ENCODE results near the gene ANO1. TPM values are rescaled to one million over a fixed set of nuclear protein-coding genes. Genes with fewer than 3 reads are reported as not detected.

The ANO1 gene
- total RNA-seq, 1 donor from 2014 or later, result 75.5 TPM

DNA sequence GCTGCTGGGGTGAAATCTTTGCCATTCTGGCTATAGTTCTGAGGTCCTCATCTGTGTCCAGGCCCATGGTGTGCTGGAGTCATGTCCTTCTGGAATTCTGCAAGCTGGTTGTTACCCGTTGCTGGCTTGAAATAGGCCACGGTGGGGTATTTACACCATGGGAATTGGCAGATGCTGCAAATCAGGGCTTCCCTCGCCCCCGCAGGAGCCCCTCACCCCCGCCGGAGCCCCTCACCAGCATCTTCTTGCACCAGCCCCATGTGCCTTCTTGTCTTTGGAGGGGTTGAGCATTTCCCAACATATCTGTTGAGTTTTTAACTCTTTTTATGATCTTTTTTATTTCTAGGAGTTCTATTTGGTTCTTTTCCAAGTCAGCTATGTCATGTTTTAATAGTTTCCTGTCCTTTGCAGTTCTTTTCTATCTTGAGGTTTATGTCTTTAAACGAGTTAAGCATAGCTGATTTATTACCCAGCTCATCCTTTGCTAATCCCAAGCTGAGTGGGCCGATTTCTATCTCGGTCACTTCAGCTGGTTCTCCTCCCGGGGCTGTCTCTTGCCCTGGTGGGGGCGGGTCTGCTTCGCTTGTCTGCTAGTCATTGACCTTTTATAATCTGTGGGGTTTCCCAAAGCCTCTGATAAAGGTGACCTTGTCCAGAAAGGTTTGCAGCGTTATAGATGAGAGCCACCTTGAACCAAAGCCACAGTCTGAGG lies 17.6 kb downstream of the ANO1 start:
- DNase-seq (ENCODE audit: low spot score), result no peak

DNA sequence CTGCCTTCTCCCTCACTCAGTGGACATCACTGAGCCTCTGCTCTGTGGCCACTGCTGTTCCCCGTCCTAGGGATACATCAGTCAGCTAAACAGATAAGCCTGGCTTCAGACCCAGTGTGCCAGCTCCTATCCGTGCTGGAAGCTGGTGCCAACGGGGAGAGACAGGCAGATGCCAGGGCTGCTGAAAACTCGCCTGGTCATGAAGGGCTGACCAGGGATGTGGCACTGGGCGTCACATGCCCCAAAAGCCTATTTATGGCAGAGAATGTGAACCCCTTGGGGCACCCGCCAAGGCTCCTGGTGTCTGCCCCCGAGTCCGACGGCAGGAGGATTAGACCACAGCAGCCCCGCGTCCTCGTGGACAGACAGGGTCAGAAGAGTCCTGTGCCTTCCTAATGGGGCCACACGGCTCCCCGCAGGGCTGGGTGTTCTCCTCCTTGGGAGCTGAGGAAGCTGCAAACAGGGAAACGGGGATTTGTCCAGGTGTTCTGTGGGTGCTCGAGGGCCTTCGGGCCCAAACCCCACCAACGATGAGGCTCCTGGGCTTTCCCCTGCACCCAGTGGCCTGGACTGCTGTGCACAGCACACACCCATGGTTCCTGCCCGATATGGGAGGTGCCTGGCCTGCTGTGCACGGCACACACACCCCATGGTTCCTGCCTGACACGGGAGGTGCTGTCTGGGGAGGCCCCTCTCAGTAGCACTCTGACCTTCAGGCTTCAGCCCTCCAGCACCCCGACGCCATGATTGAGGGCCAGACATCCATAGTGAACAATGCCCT lies 19.9 kb downstream of the ANO1 start:
- DNase-seq (ENCODE audit: low spot score), result no peak

DNA sequence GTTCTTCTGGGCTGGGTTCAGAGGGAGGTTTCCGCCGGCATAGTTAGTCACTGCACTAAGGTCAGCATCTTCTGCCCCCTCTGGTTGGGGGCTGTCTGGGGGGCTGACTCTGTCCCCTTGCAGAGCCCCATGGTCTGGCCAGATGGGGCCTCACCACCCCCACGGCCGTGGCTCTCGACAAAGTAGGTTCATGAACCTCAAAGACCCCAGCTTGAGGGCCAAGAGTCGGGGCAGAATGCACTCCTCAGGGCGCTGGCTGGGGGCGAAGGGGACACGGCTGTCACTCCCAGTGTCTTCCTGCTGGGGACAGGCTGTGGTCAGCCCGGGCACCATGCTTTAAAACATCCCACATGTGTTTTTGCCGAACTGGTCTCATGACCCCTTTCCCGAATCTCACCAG lies 20.8 kb downstream of the ANO1 start:
- DNase-seq (ENCODE audit: low spot score), result no peak

DNA sequence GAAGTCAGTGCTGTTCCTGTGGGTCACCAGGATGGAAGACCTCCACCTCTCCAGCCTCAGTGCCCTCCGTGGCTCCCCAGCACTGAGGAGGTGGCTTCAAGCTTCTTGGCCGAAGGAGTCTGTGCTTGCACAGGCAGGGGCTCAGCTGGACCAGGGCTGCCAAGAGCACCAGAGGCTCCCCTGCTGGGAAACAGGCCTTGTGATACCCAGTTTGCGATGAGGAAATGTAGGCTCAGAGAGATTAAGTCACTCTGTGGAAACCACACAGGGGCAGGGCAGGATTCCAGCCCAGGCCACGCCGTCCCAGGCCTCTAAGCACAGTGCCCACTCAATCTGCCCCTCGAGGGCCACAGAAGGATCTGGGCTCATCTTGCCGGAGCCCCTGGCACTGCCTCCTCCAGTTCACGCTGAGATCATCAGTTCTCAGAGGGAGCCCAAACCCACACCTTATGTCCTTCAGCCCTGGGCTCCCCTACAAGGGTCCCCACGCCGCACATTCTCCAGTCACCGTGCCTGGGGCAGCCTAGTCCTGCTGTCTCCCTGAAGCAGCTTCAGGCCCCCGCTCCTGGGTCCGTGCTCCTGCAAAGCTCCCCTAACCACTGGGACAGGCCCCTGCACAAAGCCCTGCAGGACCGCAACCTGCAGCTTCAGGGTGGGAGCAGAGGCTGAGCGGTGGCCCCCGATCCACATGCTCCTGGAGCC lies 21.6 kb downstream of the ANO1 start:
- DNase-seq (ENCODE audit: low spot score), result no peak

DNA sequence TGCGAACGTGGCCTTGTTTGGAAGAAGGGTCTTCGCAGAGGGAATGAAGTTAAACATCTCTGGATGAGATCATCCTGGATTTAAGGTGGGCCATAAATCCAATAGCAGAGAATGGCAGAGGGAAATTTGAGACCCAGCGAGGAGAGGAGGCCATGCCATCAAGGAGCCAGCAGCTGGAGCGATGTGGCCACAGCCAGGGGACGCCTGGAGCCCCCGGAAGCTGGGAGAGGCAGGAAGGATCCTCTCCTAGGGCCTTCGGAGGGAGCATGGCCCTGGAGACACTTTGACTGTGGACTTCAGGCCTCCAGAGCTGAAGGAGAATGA lies 22.1 kb downstream of the ANO1 start:
- no peak for DNase-seq (ENCODE audit: low spot score)

DNA sequence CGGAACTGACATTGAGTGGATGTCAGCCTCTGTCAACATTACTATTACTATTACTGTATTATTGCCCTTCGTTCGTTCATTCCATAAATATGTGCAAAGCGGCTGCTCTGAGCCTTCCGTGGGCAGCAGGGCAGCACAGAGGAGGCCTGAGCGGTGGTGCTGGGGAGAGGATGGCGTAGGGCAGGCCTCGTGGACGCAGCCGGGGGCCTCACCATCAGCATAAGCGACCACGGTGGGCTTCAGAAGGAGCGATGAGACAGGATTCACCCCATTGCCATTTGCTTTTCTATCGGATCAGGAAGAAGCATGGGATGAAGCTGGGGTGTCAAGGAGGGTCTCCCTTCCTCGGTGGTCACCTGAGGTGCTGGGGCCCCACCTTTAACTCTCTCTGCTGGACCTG lies 22.7 kb downstream of the ANO1 start:
- DNase-seq (ENCODE audit: low spot score), result no peak

DNA sequence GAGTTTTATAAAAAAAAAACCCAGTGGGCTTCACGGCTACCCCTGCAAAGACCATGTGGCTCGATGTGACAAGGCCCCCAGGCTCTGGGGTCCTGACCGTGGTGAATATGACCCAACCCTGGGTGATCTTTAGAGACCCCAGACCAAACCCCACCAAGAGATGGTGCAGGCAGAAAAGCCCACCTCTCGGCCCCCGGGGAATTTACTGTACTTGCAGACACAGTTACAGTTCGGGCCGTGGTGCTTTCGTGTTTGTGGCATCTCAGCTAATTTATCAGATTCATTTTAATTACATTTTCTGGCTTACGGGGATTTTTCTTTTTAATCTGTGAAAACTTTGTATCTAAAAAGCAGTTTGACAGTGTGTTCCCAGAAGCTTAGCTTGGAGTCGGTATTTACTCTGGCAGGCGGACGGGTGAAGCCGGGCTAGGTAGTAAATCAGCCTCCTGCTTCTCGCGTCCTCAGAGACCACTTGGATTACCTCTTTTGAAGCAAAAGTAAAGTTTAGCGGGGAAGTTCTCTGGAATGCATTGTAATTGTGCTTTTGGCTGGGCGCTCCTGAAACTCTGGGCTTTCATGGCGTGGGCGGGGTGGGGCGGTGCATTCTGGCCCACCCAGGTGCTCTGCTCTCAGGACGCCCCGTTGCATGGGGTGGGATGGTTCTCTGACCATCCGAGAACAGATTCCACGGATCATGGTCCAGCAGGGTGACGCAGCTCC lies 25.3 kb downstream of the ANO1 start:
- no peak for DNase-seq (ENCODE audit: low spot score)

DNA sequence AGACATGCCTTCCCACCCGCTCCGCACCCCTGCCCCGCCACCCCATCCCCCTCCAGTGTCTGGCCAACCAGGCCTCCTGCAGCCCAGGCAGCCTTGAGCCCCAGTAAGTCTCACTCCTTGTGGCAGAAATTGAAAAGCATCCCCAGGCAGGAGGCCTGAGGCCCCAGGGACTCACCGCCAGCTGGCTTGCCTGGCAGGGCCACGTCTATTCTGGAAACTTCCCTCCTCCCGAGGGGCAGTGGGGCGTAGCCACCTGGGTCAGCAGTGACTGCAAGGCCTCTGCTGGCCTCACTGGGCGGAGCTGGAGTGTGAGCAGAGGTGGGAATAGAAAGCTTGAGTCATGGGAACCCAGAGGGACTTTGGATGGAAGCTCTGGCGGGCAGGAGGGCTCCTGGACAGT lies 26.3 kb downstream of the ANO1 start:
- no peak for DNase-seq (ENCODE audit: low spot score)

DNA sequence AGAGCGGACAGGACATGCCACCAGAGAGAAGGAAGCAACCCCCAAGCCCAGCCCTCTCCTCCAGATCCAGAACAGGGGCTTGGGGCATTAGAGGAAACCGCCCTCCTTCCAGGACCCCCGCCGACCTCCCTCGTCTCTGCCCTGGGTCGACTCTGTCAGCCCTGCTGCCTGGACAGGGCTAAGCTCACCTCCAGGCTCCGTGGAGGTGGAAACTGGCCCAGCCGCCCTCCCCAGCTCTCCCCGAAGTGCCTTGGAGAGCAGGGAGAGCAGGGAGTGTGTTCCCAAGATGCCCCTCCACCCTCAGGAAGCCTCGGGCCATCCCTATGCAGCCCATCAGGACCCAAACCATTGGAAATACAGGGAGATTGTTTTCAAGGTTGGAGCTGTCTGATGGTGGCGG lies 26.8 kb downstream of the ANO1 start:
- DNase-seq (ENCODE audit: low spot score), result no peak

DNA sequence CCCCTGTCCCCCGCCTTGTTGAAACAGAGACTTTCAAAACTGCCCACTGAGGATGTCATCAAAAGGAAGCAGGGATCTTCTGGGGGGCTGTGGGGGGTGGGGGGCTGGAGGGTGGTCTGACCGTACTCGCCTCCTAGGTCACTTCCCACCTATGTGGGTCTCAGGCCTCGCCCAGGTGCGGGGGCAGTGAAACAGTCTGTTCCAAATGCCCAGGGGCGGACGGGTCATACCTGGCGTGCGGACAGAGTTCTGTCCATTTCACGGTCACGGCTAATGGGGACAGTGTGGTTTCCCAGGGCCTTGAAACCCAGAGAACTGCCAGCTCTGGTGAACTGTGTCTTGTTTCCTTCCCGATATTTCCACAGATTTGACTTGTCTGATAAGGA lies 27.2 kb downstream of the ANO1 start:
- no peak for DNase-seq (ENCODE audit: low spot score)

DNA sequence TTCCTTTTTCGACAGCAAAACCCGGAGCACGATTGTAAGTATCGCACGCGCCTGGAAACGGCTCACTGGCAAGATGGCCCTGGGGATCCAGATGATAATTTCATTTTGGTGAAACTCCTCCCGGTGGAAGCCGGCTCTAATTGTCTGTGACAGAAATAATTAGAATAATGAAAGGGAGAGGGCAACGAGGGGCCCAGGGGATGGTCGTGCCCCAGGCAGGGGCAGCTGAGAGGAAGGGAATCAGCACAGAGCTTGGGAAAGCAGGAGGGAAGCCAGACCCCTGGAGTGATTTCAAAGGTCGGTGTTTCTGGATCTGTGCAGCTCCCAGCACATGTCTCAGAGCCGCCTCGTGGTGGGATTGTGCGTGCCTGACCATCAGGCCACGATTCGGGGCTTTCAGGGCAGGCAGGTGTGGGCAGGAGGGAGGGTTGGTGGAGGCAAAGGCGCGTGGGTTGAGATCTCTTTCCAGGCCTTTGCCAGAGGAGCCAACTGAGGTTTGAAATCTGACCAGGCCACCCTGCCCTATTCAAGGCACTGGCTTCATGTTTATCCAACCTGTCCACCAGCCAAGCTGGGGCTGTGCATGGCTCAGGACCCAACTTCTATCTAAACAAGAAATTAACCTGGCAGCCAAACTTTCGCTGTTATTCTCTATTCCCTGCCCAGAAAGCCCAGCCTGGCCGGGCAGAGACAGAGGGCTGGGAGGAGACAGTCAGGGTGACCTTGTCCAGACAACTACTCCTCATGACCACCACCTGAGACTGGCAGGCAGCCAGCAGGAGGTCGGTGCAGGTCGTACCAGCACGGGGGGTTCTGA lies 27.8 kb downstream of the ANO1 start:
- no peak for DNase-seq (ENCODE audit: low spot score)

DNA sequence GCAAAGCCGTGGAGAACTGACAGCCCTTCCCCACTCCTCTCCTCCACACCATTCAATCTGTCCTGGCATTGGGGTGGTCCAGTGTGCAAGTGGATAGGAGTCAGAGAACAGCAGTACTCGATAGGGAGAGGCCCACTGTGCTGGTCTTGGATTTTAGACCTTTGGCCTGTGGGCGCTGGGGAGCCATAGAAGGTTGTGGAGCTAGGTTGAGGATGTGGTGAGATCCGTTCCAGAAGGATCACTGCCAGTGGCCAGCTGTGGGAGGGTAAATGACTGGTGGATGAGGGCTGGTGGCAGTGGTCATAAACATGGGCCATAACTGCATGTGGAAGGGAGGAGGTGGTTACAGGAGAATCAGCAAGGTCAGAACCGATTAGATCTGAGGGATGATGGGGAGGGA lies 28.6 kb downstream of the ANO1 start:
- DNase-seq (ENCODE audit: low spot score), result no peak

DNA sequence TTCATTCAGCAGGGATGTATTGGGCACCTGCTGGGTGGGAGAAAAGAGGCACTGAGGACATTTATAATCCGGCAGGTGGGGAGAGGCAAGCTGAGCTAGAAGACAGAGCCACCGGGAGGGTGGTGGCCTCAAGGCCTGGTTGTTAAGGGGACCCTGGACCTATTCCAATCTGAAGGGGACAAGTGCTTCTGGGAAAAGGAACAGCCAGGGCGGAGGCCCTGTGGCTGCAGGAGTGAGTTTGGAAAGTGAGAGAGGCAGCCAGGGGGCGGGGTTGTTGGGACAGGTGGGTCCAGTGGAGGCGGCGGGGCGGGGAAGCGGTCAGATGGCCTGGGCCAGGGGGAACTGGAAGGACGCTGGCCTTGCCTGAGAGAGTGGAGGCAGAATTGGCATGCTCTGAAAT lies 29.1 kb downstream of the ANO1 start:
- no peak for DNase-seq (ENCODE audit: low spot score)

DNA sequence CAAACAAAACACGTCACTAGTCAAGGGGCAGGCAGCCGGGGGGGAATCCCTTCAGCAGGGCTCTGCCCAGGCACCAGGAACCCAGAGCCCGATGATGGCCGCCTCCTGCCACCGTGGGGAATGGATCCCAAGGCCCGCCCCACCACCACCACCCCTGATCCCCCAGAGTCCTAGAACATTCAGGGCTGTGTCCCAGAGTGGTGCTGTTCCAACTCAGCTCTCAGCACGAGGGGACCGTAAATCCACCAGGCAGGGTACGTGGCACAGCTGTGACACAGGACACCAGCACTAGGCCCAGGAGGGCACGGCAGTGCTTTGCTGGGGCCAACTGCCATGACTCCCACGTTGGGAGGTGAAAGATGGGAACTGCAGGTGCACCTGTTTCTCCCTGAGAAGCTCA lies 29.6 kb downstream of the ANO1 start:
- no peak for DNase-seq (ENCODE audit: low spot score)

DNA sequence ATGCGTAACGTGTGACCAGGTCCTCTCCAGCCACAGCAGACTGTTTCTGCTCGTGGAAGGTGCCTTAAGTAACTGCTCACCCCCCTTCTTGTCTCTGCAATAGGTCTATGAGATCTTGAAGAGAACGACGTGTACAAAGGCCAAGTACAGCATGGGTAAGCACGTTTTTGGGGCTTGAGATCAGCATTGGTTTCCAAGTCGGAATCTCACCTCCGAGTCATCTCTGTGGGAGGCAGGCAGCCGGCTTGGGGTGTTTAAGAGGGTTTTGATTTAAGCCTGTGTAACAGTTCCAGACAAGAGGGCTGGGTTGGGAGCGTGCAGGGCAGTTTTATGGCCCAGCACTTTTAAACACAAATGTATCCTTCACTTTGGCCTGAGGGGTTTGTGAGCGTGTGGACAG lies 30.1 kb downstream of the ANO1 start:
- DNase-seq (ENCODE audit: low spot score), result no peak

DNA sequence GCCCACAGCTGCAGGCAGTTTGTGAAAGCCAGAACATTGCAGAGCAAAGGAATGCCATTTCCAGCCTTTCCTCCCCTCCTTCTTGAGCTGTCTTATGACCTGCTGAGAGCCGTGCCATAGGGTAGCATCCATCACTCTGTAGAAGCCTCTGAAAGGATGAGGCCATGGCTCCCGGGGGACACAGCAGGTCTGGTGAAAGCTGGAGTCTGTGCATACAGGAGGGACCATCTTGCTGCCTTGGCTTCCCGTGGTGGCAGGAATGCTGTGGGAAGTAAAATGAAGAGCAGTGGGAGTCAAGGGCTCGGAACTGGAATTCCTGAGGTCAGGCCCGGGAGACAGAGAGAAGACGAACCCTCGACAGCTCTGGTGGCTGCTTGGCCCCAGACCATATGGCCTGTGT lies 30.9 kb downstream of the ANO1 start:
- no peak for DNase-seq (ENCODE audit: low spot score)

DNA sequence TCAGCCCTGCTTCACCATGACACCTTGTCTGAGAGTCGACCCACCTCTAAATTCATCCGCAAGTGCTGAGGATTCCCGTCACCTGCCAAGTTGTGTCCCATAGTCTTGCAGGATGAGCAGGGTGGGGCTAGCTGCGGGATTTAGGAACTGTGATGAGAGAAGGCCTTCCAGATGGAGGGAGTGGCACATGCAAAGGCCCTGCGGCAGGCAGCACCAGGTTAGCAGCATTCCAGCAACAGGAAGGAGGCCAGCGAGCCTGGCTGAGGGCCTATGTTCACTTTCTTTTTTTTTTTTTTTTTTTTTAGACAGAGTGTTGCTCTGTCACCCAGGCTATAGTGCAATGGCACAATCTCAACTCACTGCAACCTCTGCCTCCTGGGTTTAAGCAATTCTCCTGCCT lies 31.8 kb downstream of the ANO1 start:
- no peak for DNase-seq (ENCODE audit: low spot score)

DNA sequence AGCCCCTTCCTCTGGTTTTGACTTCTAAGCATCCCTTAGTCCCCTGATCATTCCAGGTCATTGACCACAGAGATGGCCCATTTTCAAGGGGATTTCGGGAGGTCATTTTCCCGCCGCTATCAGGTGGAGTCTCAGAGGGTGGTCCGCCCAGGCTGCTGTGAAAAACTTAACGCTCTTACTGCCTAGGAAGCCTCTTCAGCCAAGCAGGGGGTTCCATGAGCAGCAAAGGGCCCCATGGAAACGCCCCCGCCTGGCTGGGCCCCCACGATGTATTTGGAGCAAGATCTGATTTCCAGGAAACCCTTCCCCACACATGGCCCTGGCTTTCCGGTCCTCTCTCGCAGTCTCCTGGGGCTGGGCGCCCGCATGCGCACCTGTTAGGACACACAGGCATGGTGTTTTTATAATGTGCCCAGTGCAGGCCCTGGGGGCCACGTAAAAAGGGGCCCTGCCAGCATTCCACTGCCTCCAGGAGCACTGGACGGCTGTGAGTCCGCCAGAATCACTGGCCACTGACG lies 32.5 kb downstream of the ANO1 start:
- no peak for DNase-seq (ENCODE audit: low spot score)

DNA sequence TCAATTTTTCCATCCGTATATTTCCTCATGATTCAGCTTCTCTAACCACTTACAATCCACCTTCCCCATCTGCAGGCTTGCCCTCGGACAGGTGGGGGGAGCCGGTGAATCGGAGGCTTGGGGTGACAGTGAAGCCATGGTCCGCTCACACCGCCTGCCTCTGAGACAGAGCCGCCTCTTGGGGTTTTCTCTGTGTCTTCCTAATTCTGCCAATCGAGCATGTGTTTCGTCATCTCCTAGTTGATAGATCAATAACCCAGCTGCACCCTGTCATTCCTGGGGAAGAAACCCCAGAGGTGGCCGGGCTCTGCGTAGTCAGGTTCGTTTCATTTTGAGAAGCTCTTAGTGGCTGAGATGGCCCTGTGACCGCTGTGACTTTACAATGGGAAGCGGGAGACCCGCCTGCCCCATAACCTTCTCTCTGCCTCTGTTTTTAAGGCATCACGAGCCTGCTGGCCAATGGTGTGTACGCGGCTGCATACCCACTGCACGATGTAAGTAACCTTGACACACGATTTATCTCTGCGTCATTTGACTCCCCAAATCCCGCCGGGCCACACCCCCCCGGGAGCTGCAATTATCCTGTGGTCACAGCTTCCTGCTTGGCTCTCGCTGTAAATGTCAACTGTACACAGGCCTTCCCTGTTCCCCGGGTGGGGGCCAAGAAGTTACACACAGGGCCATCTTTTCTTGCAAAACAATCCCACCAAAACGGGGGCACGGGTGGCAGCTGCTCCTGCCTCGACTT lies 33.3 kb downstream of the ANO1 start:
- no peak for DNase-seq (ENCODE audit: low spot score)

DNA sequence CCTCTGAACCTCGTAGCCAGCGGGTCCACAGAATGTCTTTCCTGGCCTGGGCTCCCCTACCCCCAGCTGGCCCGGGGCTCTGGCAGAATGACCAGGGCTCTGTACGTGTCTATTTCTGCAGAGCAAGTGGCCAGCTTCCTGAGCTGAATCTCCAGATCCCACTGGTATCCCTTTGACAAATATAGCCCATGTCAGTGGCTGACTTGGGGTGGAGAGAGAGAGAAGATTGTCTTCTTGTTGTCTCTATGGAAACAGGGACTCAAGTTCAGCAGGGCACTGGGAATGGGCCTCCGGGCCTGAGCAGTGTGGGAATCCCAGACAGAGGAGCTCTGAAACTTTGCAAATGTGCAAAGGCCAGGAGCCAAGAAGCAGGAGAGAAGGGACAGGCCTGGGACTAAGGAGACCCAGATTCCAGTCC lies 33.9 kb downstream of the ANO1 start:
- DNase-seq (ENCODE audit: low spot score), result no peak

DNA sequence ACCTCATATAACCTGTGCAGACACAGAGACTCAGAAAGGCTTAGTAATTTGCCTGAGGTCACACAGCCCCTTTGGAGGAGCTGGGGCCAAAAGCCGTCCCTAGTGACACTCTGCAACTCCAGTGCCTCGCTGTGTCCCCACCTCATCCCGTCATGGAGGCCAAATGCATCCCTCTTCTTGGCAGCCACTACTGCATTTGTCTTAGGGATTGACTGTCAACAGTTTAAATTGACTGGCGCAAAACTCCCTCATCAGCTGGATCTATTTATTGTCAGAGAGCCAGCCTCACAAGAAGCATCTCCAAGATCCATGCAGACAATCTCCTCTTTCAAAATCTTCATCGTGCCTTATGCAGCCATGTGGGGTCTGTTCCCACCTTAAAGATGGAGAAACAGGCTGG lies 35.7 kb downstream of the ANO1 start:
- no peak for DNase-seq (ENCODE audit: low spot score)
